ENCODE results near the gene DUSP12.
"Not testable (repeated sequence)": the region's sequence is repeated elsewhere in the genome, so short reads cannot be mapped to it uniquely, and the experiment has no call there.

DUSP12 gene

DNA sequence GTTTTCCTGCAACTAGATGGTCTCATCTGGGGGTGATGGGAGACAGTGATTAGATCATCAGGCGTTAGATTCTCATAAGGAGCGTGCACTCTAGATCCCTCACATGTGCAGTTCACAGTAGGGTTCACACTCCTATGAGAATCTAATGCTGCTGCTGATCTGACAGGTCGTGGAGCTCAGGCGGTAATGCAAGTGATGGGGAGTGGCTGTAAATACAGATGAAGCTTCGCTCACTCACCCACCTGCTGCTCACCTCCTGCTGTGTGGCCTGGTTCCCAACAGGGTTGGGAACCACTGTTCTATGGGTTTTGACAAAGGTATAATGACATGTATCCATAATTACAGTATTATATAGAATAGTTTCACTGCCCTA is 20.1 kb downstream of the DUSP12 start:
- in situ Hi-C loops (cut with MboI; ENCODE audit: low sequenced_read_pairs): not testable (repeated sequence)

DNA sequence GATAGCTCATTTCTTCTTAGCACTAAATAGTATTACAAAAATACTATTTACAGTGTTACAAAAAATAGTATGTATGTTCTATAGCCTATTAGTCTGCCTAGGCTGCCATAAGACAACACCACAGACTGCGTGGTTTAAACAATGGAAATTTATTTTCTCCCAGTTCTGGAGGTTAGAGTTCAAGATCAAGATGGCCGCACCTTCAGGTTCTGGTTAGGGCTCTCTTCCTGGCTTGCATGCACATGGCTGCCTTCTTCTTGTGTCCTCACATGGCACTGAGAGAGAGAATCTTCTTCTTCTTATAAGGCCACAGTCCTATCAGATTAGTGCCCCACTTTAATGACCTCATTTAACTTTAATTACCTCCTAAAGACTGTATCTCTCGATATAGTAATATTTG is 20.7 kb downstream of the DUSP12 start:
- in situ Hi-C loops (cut with MboI; ENCODE audit: low sequenced_read_pairs): no loop called here

DNA sequence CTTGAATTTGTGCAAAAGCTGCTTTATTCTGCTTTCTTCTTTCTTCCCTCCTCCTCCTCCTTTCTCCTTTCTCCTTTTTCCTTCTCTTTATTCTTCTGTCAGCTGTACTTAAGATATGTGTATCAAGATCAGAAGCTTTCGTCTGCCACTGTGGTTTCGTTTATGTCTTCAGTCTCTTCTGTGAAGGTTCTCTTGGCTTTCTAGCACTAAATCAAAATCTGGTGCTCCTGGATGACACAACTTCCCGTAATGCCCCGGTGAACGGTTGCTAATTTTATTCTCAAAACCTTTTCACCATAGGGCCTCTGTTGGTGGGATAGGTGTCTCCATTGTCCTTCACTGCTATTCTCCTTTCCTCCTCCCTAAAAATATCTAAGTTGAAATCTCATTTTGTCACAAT is 21.6 kb downstream of the DUSP12 start:
- in situ Hi-C loops (cut with MboI; ENCODE audit: low sequenced_read_pairs): no loop called here

DNA sequence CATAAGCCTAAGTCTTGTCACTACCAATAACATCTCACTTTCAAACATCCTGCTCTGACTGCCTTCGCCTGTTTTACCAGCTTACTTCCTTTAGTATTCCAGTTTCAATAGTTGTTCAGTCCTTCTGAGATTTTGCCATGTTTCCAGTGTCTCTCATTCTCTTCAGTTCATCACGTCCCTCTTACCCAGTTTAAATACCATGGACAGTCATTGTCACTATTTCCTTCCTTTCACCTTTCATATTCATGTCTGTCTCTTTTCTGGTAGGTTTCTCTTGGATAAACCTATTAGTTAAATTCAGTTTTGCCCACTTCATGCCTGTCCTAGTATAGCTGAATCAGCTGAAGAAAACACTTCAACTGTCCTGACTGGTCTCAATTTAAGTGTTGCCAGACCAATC is 22.4 kb downstream of the DUSP12 start:
- in situ Hi-C loops (cut with MboI; ENCODE audit: low sequenced_read_pairs): no loop called here

DNA sequence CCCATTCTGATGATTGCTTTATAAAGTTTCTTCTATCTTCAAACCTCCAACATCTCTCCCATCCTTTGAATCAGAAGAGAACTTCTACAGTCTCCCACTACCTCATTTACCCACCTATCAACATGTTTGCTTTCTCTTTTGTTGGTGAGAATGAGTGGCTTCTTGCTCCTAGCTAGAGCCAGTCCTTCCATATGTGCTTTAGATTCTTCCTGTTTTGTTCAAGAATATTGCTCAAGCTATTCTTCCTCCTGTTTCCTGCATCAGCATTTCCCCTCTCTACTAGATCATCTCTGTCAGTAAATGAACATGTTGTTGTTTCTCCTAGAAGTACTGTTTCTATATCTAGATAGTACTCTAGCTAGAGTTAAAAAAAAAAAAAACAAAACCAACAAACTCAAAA is 22.8 kb downstream of the DUSP12 start:
- in situ Hi-C loops (cut with MboI; ENCODE audit: low sequenced_read_pairs): no loop called here

DNA sequence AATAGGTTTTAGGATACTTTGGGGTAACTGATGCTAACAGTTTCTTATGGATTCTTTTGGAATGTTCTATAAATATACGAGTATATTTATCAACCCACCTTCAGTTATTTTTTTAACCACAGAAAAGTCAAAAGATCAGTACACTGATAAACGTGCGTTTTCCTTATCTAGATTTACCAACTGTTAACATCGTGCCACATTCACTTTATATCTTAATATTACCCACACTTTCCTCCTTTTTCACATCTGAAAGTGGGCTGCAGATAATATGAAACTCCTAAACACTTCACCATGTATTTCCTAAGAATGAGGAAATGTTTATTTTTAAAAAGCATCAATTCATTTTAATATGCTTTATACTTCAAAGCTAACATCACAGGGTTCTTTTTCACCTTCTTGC is 24.2 kb downstream of the DUSP12 start:
- in situ Hi-C loops (cut with MboI; ENCODE audit: low sequenced_read_pairs): no loop called here

DNA sequence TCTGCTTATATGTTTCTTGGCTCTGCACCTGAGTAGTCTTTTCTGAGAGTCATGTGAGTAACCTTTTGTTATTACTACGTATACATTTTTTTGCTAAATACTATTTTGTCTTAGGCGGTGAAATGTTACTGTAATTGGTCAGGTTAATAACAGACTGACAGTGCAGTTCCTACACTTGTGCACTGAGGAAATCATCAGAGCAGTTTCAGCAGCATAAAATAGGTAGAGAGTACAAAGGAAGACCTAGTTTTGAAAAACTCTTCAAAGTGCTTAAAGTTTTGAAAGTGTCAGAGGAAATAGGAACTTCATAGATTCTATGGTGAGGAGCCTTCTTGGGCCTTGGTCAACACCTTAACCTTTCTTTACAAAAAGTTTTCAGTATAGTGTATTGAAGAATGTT is 27.7 kb downstream of the DUSP12 start:
- in situ Hi-C loops (cut with MboI; ENCODE audit: low sequenced_read_pairs): no loop called here

DNA sequence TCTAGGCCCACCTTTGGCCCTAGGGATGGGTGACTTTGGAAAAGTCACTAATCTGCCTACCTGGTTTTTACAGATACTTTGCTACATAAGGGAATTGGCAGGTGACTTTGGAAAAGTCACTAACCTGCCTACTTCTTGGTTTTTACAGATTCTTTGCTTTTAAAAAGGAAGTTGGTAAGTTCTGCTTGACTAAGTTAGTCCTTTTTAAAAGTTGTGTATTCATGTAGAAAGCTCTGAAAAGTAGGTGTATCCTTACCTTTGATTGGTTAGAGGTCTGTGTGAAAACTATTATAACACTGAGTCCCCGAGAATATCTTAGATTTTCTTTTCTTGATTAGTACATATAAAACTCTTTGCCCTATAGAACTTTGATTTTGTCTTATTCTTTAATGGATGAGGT is 28.9 kb downstream of the DUSP12 start:
- in situ Hi-C loops (cut with MboI; ENCODE audit: low sequenced_read_pairs): no loop called here

DNA sequence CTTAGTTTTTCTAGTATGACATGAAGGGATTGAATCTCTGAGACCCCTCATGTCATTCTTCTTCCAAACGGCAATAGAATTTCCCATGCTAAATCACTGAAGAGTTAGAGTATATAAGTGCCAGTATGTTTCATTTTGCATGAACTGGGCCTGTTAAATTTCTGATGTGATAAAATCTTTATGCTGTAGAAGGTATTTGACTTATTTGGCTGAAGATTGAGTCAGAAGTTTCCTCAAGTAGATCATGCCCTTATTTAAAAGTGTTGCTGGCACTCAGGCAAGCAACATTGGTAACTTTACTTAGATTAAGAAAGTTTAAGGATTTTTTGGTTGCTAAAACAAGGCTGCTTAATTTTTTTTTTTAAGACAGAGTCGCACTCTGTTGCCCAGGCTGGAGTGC is 29.8 kb downstream of the DUSP12 start:
- in situ Hi-C loops (cut with MboI; ENCODE audit: low sequenced_read_pairs): no loop called here

DNA sequence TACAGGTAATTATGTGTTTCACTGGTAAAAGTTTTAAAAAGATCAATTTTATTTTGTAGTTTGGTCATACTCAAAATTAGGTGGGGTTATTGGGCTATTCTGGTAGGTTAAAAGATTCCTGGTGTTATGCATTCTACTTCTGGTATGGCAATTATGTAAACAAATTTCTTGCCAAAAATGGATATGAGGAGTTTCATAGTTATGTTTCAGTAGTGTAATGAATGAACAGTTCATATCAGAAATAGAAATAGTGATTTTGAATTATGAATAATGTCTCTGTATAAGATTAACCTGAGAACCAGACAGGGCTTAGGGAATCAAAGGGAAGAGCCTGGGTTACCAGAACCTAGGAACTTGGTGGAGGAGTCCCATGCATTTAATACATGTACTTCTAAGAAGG is 32.4 kb downstream of the DUSP12 start:
- in situ Hi-C loops (cut with MboI; ENCODE audit: low sequenced_read_pairs): no loop called here

DNA sequence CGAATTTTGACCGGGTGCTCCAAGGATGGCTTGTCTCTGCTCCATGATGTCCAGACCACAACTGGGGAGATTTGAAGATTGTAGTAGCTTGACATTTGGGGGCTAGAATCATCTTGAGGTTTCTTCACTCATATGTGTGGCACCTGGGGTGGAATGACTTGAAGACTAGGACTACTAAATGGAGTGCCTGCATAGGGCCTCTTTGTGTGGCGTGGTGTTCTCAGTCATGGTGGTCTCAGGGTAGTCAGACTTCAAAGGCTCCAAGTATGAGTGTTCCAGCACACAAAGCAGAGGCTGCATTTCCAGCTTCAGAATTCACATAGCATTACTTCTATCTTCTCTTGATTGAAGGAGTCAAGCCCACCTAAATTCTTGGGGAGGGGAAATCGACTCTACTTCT is 33.3 kb downstream of the DUSP12 start:
- in situ Hi-C loops (cut with MboI; ENCODE audit: low sequenced_read_pairs): no loop called here

DNA sequence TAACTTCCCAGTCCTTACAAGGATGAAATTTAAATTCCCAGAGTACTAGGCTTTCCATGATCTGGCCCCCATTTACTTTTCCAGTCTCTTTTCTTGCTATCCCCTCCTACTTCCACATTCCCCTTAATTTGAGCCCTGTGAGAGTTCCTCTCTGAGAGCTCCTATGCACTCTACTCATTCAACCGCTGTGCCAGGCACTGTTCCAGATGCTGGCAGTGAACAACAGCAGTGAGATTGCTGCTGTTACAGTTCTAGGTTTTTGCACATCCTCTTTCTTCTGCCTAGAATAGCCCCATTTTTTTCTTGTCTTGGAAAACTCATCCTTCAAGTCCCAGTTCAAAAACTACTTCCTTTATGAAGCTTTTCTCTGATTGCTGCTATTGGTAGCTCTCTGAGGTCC is 35.4 kb downstream of the DUSP12 start:
- in situ Hi-C loops (cut with MboI; ENCODE audit: low sequenced_read_pairs): no loop called here

DNA sequence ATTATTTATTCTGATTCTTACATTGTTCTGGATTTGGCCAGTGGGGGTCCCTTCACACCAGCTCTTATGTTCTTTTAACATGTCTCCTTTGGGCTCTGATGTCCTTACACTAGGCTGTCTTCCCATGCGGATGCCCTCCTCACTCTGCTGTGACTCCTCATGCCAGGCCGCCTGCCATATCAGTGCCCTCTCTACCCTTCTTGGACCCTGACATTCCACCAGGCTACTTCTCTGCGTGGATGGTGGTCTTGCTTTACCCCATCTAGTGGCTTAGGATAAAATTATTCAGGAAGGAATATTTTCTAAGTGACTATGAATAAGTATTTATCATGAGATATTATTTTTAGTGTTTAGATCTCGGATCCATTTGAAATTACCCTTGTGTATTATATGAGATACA is 37.8 kb downstream of the DUSP12 start:
- in situ Hi-C loops (cut with MboI; ENCODE audit: low sequenced_read_pairs): no loop called here

DNA sequence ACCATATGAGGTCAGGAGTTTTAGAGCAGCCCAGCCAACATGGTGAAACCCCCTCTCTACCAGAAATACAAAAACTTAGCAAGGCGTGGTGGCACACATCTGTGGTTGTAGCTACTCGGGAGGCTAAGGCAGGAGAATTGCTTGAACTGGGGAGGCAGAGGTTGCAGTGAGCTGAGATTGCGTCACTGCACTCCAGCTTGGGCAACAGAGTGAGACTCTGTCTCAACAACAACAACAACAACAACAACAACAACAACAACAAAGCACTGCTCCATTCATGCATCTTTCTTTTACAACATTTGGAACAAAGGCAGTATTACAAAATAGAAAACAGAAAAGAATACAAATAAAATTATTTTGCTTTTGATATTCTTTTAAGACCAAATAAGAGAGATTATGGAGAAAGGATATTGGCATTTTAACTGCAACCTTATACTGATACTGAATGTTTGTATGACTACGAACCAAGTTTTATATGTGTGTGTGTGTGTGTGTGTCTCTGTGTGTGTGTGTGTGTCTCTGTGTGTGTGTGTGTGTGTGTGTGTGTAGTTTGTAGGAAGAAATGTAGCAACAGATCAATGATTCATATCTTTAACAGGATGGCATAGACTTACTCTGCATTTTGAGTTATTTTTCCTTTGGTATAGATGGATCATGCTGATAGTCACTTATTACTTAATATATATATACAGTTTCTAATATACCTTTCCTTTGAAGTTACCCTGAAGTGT is 41.2 kb downstream of the DUSP12 start:
- in situ Hi-C loops (cut with MboI; ENCODE audit: low sequenced_read_pairs): no loop called here

DNA sequence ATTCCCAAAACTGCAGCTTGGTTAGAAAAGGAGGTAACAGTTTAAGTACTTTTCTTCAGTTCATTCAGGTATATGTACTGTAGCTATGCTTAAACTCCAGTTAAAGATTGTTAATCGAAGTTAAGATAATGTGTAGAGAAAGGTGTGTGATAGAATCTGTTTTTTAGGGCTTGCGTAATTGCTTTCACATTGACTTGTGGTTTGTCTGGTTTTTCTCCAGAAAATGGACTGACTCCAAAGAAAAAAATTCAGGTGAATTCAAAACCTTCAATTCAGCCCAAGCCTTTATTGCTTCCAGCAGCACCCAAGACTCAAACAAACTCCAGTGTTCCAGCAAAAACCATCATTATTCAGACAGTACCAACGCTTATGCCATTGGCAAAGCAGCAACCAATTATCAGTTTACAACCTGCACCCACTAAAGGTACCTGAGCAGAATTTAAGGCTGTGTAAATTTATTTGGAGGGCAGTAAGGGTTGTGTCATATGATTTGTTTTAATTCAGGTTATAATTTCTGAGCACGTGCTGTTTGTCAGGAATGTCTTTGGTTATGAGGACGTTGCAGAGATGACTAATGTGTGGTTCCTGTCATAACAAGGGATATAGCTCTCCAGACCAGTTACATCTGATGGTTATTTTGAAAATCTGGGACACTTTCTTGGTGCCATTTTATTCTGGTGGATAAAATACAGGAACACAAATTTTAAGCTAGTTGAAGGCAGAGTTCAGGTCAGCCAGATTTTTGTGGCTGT is 42.5 kb downstream of the DUSP12 start:
- in situ Hi-C loops (cut with MboI; ENCODE audit: low sequenced_read_pairs): no loop called here

DNA sequence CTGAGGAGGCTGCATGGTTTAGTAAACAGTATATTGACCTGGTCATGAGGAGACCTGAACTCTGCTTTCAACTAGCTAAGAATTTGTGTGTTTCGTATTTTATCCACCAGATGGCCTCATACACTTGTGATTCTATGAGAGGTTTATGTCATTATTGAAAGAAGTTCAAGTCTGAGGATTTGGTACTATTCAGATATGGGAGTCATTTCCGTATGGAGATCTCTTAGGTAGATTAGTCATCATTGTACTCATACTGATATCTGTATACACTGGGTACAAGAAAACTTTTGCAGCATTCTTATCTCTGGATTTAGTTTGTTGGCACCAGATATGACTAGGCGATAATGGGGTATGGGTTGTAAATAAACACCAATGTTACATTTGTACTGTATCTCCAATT is 43.2 kb downstream of the DUSP12 start:
- in situ Hi-C loops (cut with MboI; ENCODE audit: low sequenced_read_pairs): no loop called here

DNA sequence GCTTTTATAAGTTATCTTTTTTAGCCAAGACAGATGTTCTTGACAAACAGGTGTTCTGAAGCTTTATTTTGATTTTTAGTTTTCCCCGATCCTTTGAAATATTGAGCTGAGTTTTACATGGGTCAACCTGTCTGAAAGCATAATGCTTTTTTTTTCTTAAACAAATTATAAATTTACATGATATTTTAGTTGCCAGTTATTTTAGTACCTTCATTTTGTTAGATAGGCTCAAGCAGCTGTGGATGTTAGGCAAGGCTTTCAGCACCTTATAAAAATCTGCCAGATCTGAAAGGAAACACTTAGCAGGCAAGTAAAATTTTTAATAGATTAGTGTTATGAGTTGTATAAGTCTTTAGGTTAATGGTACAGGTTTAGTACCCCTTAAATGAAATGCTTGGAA is 50.2 kb downstream of the DUSP12 start:
- in situ Hi-C loops (cut with MboI; ENCODE audit: low sequenced_read_pairs): no loop called here

DNA sequence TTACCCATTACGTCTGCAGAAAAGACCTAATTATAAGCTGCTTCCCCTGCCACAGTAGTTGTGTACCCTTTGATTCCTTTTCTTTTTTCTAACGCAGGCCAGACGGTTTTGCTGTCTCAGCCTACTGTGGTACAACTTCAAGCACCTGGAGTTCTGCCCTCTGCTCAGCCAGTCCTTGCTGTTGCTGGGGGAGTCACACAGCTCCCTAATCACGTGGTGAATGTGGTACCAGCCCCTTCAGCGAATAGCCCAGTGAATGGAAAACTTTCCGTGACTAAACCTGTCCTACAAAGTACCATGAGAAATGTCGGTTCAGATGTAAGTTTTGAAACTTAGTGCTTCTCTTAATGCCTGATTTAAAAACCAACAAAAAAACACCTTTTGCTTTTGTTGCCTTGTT is 52.4 kb downstream of the DUSP12 start:
- in situ Hi-C loops (cut with MboI; ENCODE audit: low sequenced_read_pairs): no loop called here

DNA sequence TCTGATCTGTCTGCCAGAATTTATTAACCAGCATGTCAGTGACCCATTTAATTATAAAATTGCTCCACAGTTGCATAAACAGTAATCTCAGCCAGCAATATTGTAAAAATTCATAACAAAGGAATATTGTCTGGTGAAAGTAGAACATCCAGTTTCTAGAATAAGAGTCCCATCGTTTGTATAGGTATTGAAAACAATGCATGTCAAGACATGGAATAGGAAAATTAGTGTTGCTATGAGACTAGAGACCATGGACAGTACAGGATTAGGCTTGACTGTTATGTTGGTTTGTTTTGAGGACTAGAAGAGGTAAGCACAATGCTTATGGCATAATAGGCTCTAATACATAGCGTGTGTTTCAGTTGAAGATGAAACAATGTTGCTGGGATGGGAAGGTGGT is 53.6 kb downstream of the DUSP12 start:
- in situ Hi-C loops (cut with MboI; ENCODE audit: low sequenced_read_pairs): no loop called here

DNA sequence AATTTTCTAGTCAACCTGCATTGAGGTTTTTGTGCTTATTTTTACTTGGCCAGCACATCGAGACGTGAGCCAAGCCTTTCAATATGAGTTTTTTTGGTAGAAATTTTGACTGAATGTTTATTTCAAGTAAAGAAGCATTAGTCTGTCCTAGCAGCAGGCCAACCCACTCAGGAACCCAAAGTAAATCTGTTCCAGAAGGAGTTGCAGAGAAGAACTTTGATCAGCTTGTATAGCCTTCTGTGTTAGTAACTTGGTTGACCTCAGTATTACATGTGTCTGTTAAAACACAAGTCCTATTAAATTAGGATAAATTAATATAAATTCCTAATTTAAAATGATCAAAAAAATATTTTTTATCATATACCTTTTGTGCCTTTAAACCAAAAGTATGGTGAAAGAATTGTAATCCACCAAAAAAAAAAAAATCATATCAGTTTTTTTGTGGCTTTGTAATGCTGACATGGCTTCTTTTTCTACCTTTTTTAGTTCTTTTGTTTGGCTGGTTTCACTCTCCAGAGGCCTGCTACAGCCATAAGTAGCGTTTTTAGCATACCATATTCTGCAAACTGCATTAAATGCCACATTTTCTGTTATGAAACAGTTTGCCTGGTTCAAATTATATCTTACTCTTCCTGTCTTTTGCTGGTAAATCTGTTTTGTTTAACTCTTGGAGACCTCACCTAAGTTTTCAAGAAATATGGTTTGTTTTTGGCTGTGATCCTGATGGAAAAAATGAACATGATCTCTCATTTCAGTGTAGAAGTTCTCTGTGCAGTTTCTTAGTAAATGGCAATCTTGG is 56.0 kb downstream of the DUSP12 start:
- in situ Hi-C loops (cut with MboI; ENCODE audit: low sequenced_read_pairs): no loop called here

All from hTERT RPE-1 (cell line).